Effector CD8-positive, alpha-beta T cell (primary cell): Measurements from ENCODE around the gene EFHD2.
"Not testable (repeated sequence)": the region's sequence is repeated elsewhere in the genome, so short reads cannot be mapped to it uniquely, and the experiment has no call there.

Experiments
- DNase-seq: peaks from one replicate; lab custom pipeline; 2025; lab: John Stamatoyannopoulos, UW

EFHD2 gene

GRCh38 chr1:15388201-15388880, 21.3 kb upstream of the EFHD2 start:
- no peak for DNase-seq

GRCh38 chr1:15389828-15390227, 19.9 kb upstream of the EFHD2 start:
- not testable (repeated sequence) for DNase-seq

GRCh38 chr1:15390667-15391066, 19.0 kb upstream of the EFHD2 start:
- no peak for DNase-seq

GRCh38 chr1:15391366-15391765, 18.3 kb upstream of the EFHD2 start:
- no peak for DNase-seq

- no peak for DNase-seq
Measured at GRCh38 chr1:15393475-15394257, 16.0 kb upstream of the EFHD2 start.

GRCh38 chr1:15394258-15394690, 15.4 kb upstream of the EFHD2 start:
- DNase-seq, result no peak

GRCh38 chr1:15397236-15397635, 12.5 kb upstream of the EFHD2 start:
- DNase-seq, result no peak

- DNase-seq, result no peak
Measured at GRCh38 chr1:15399710-15400109, 10.0 kb upstream of the EFHD2 start.

GRCh38 chr1:15400627-15401026, 9.1 kb upstream of the EFHD2 start:
- DNase-seq, result no peak

- no peak for DNase-seq
Measured at GRCh38 chr1:15401391-15402055, 8.2 kb upstream of the EFHD2 start.

GRCh38 chr1:15402809-15403450, 6.8 kb upstream of the EFHD2 start:
- DNase-seq, result no peak

- no peak for DNase-seq
Measured at GRCh38 chr1:15403962-15404580, 5.6 kb upstream of the EFHD2 start.

- DNase-seq, result no peak
Measured at GRCh38 chr1:15405106-15405850, 4.4 kb upstream of the EFHD2 start.

GRCh38 chr1:15406614-15407559, 2.8 kb upstream of the EFHD2 start:
- DNase-seq, result no peak

GRCh38 chr1:15407580-15407979, 2.1 kb upstream of the EFHD2 start:
- no peak for DNase-seq

GRCh38 chr1:15408890-15409387, 749 bp upstream of the EFHD2 start:
- DNase-seq, result no peak

GRCh38 chr1:15410223-15410883, 665 bp downstream of the EFHD2 start:
- no peak for DNase-seq

- no peak for DNase-seq
Measured at GRCh38 chr1:15410884-15411245, 1.2 kb downstream of the EFHD2 start.

- DNase-seq, result no peak
Measured at GRCh38 chr1:15411593-15412137, 2.0 kb downstream of the EFHD2 start.
